SU-DHL-6 (cell line): ENCODE measurements around the gene LPAR1.

Experiments
- H2AFZ ChIP-seq: fragments of 200-600 bp; sonication (generic); 2 replicates; pipeline ENCODE4 v1.6.1; 2014; ENCODE audit warnings: low read depth, mild to moderate bottlenecking, moderate library complexity, mixed read lengths, antibody characterized with exemption, low read length; ENCODE audit not compliant: severe bottlenecking
- H3F3A ChIP-seq: fragments of 200-600 bp; shearing (Covaris generic); 2 replicates; pipeline ENCODE4 v1.6.0; 2016; ENCODE audit warnings: antibody characterized with exemption, mild to moderate bottlenecking; ENCODE audit not compliant: insufficient read depth
- H3K27ac ChIP-seq: fragments of 200-600 bp; sonication (generic); 2 replicates; pipeline ENCODE4 v1.5.1; 2016; ENCODE audit warnings: low read depth, mild to moderate bottlenecking, low read length, moderate library complexity, mixed read lengths
- H3K27me3 ChIP-seq: fragments of 200-600 bp; sonication (generic), shearing (Covaris generic); 2 replicates; pipeline ENCODE4 v1.6.0; 2014; ENCODE audit warnings: mild to moderate bottlenecking, low read length
- H3K36me3 ChIP-seq: fragments of 200-600 bp; sonication (generic); 2 replicates; pipeline ENCODE4 v1.6.1; 2014; ENCODE audit warnings: mild to moderate bottlenecking, low read length, mixed read lengths
- H3K4me2 ChIP-seq: fragments of 300-600, 200-600 bp; shearing (Covaris generic), sonication (generic); 2 replicates; pipeline ENCODE4 v1.6.0; 2014; ENCODE audit warnings: low read length, low read depth, mild to moderate bottlenecking; ENCODE audit not compliant: poor library complexity, severe bottlenecking
- H3K4me3 ChIP-seq: fragments of 200-600 bp; sonication (generic); 2 replicates; pipeline ENCODE4 v1.5.1; 2014; ENCODE audit warnings: antibody characterized with exemption, low read length, mild to moderate bottlenecking, mixed read lengths; ENCODE audit not compliant: insufficient read depth, poor library complexity, severe bottlenecking
- H3K79me2 ChIP-seq: fragments of 200-600 bp; sonication (generic); 2 replicates; pipeline ENCODE4 v1.6.1; 2014; ENCODE audit warnings: mild to moderate bottlenecking, low read length, moderate library complexity; ENCODE audit not compliant: insufficient read depth
- H3K9ac ChIP-seq: fragments of 200-600 bp; sonication (generic); 2 replicates; pipeline ENCODE4 v1.7.0; 2014; ENCODE audit warnings: mild to moderate bottlenecking, low read length
- H3K9me2 ChIP-seq: fragments of 200-600 bp; sonication (generic); replicated peaks from 2 replicates; pipeline ENCODE4 v1.6.1; 2014; ENCODE audit warnings: low read length; ENCODE audit not compliant: insufficient read depth
- H3K9me3 ChIP-seq: fragments of 200-600 bp; sonication (generic); 2 replicates; pipeline ENCODE4 v1.6.1; 2014; ENCODE audit warnings: low read length, mixed read lengths; ENCODE audit not compliant: insufficient read depth
- H4K20me1 ChIP-seq: fragments of 200-600 bp; sonication (generic); 2 replicates; pipeline ENCODE4 v1.6.1; 2014; ENCODE audit warnings: low read depth, mild to moderate bottlenecking, antibody characterized with exemption, low read length, moderate library complexity, mixed read lengths
- CTCF ChIP-seq: fragments of 200-600 bp; sonication (generic); IDR thresholded peaks from one replicate; pipeline ENCODE4 v1.5.1; 2017; ENCODE audit warnings: antibody characterized with exemption, mild to moderate bottlenecking, low read length, moderate library complexity; ENCODE audit not compliant: insufficient read depth, poor library complexity, severe bottlenecking
- EZH2phosphoT487 ChIP-seq: fragments of 200-600 bp; sonication (generic), shearing (Covaris generic); conservative IDR thresholded peaks from 2 replicates; pipeline ENCODE4 v1.6.1; 2018; ENCODE audit warnings: mild to moderate bottlenecking, antibody characterized with exemption, low read length, moderate library complexity, mixed read lengths

The LPAR1 gene

DNA sequence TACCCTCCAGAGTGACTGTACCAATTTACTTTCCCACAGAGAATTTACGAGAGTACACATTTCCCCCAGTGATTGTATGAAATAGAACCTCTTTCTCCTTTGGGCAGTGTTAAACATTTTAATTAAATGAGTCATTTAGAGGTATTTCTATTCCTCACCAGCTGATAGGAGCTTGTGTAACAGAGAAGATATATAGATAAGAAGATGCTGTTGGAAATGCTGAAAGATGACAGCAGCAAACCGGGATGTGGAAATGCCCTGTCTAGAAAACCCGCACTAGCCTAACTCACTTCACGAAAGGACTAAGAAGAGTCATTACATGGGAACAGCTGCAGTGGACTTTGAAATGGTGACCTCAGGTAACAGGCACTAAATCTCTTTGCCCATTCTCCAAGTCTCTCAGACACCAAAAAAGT lies 68.3 kb downstream of the LPAR1 start:
- Histone ChIP-seq H3K79me2 (no peaks in the 10 kb centered on the region), H3K4me3 (no peak overlapping the region), H3K9me2 (no peaks in the 10 kb centered on the region), H3K36me3 (no peaks in the 10 kb centered on the region), H3K27ac (no peak overlapping the region), H3F3A (no peaks in the 10 kb centered on the region), H4K20me1 (no peaks in the 10 kb centered on the region), H3K9ac (no peak overlapping the region), H3K9me3 (no peaks in the 10 kb centered on the region), H3K27me3 (no peaks in the 10 kb centered on the region), H3K4me2 (no peak overlapping the region), H2AFZ (no peak overlapping the region)
- TF ChIP-seq EZH2phosphoT487 (no peak), CTCF (no peak)

GRCh38 chr9:110968096-110968495 lies 70.2 kb downstream of the LPAR1 start:
- H3K79me2 ChIP-seq, result no peaks in the 10 kb centered on the region
- no peaks in the 10 kb centered on the region for H3K9me2 ChIP-seq
- no peak overlapping the region for H2AFZ ChIP-seq
- no peaks in the 10 kb centered on the region for H3K27me3 ChIP-seq
- TF ChIP-seq CTCF, result no peak
- no peak for TF ChIP-seq EZH2phosphoT487
- no peaks in the 10 kb centered on the region for H3K9me3 ChIP-seq
- H3K36me3 ChIP-seq, result no peaks in the 10 kb centered on the region
- H3K9ac ChIP-seq, result no peak overlapping the region
- no peak overlapping the region for H3K4me2 ChIP-seq
- no peaks in the 10 kb centered on the region for H3F3A ChIP-seq
- H3K27ac ChIP-seq, result no peak overlapping the region
- H4K20me1 ChIP-seq, result no peaks in the 10 kb centered on the region
- no peak overlapping the region for H3K4me3 ChIP-seq

DNA sequence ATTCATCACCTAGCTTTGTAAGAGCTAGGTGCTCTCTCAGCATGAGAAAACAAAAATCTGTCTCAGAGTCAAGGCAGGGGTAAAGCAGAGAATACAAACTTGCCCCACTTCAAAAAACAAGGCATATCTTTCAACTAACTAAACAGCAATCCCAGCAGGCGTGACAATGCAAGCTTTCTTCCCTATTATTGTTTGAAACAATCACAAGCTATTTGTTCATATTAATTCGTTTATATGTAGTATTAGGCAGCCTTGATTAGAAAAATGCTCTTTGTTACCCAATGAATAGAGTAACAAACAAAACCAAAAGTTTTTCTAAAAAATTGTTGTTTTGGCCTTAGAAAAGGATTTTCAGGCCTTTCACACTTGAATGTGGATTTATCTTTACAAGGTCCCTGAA lies 71.1 kb downstream of the LPAR1 start:
- H2AFZ ChIP-seq, result no peak overlapping the region
- H4K20me1 ChIP-seq, result no peaks in the 10 kb centered on the region
- no peak overlapping the region for H3K4me2 ChIP-seq
- H3K36me3 ChIP-seq, result no peaks in the 10 kb centered on the region
- H3K9me2 ChIP-seq, result no peaks in the 10 kb centered on the region
- H3F3A ChIP-seq, result no peaks in the 10 kb centered on the region
- H3K4me3 ChIP-seq, result no peak overlapping the region
- H3K27ac ChIP-seq, result no peak overlapping the region
- no peak overlapping the region for H3K9ac ChIP-seq
- H3K79me2 ChIP-seq, result no peaks in the 10 kb centered on the region
- no peaks in the 10 kb centered on the region for H3K9me3 ChIP-seq
- TF ChIP-seq EZH2phosphoT487 (no peak), CTCF (no peak)
- H3K27me3 ChIP-seq, result no peaks in the 10 kb centered on the region

- Histone ChIP-seq H4K20me1 (no peaks in the 10 kb centered on the region), H3K9me3 (no peaks in the 10 kb centered on the region), H3K27me3 (no peaks in the 10 kb centered on the region), H3K4me2 (no peak overlapping the region), H3K27ac (no peak overlapping the region), H3K9me2 (no peaks in the 10 kb centered on the region), H3F3A (no peaks in the 10 kb centered on the region), H3K36me3 (no peaks in the 10 kb centered on the region), H3K79me2 (no peaks in the 10 kb centered on the region), H2AFZ (no peak overlapping the region), H3K9ac (no peak overlapping the region), H3K4me3 (no peak overlapping the region)
- no peak for TF ChIP-seq CTCF
- no peak for TF ChIP-seq EZH2phosphoT487
Observed at GRCh38 chr9:110960288-110960687, 78.0 kb downstream of the LPAR1 start.
